GM21381 (cell line): ENCODE measurements around the gene C6orf120.
"Not testable (repeated sequence)": the region's sequence is repeated elsewhere in the genome, so short reads cannot be mapped to it uniquely, and the experiment has no call there.

Source experiments
- ATAC-seq: cut with Tn5 transposase; IDR thresholded peaks from one replicate; pipeline ENCODE4 v1.9.1; 2021; ENCODE audit warnings: mild to moderate bottlenecking, moderate library complexity; ENCODE audit not compliant: unreplicated experiment

C6orf120 gene

GRCh38 chr6:169678342-169678741 lies 23.6 kb upstream of the C6orf120 start:
- no peak for ATAC-seq

- ATAC-seq: no peak
Observed at GRCh38 chr6:169684056-169684455, 17.9 kb upstream of the C6orf120 start.

- ATAC-seq: no peak
Observed at GRCh38 chr6:169685860-169686259, 16.1 kb upstream of the C6orf120 start.

GRCh38 chr6:169689287-169689686 lies 12.6 kb upstream of the C6orf120 start:
- no peak for ATAC-seq

- ATAC-seq: no peak
Observed at GRCh38 chr6:169691260-169691659, 10.7 kb upstream of the C6orf120 start.

- no peak for ATAC-seq
Observed at GRCh38 chr6:169692516-169692915, 9.4 kb upstream of the C6orf120 start.

- no peak for ATAC-seq
Observed at GRCh38 chr6:169695131-169695530, 6.8 kb upstream of the C6orf120 start.

GRCh38 chr6:169697115-169697514 lies 4.8 kb upstream of the C6orf120 start:
- not testable (repeated sequence) for ATAC-seq

GRCh38 chr6:169700296-169700695 lies 1.6 kb upstream of the C6orf120 start:
- ATAC-seq: no peak

- ATAC-seq: peak; percentile 10
Observed at GRCh38 chr6:169701311-169701953, 494 bp upstream of the C6orf120 start.

- peak; percentile 6 for ATAC-seq
Observed at GRCh38 chr6:169702840-169703246, 917 bp downstream of the C6orf120 start.

- ATAC-seq: no peak
Observed at GRCh38 chr6:169707772-169708171, 5.8 kb downstream of the C6orf120 start.

- ATAC-seq: no peak
Observed at GRCh38 chr6:169709293-169709692, 7.4 kb downstream of the C6orf120 start.

GRCh38 chr6:169710009-169710408 lies 8.1 kb downstream of the C6orf120 start:
- no peak for ATAC-seq

GRCh38 chr6:169714178-169714577 lies 12.3 kb downstream of the C6orf120 start:
- no peak for ATAC-seq

GRCh38 chr6:169714595-169714994 lies 12.7 kb downstream of the C6orf120 start:
- no peak for ATAC-seq

GRCh38 chr6:169719117-169719516 lies 17.2 kb downstream of the C6orf120 start:
- ATAC-seq: no peak

GRCh38 chr6:169720207-169720855 lies 18.4 kb downstream of the C6orf120 start:
- no peak for ATAC-seq

- peak; percentile 16 for ATAC-seq
Observed at GRCh38 chr6:169722362-169723199, 20.7 kb downstream of the C6orf120 start.

- ATAC-seq: peak; percentile 40
Observed at GRCh38 chr6:169723200-169723909, 21.4 kb downstream of the C6orf120 start.

- ATAC-seq: peak; percentile 34
Observed at GRCh38 chr6:169723991-169724493, 22.1 kb downstream of the C6orf120 start.
